ENCODE data around the gene ADH6.
A peak's percentile ranks its signal among the peaks of the same experiment; 100 is the strongest.

Gene ADH6

GRCh38 chr4:99166544-99166943, 52.5 kb downstream of the ADH6 start:
- no peak for DNase-seq (ENCODE audit: low read depth)
- H3K4me3 ChIP-seq (ENCODE audit: low read length), result no peak overlapping the region
- TF ChIP-seq, protein P1, sequence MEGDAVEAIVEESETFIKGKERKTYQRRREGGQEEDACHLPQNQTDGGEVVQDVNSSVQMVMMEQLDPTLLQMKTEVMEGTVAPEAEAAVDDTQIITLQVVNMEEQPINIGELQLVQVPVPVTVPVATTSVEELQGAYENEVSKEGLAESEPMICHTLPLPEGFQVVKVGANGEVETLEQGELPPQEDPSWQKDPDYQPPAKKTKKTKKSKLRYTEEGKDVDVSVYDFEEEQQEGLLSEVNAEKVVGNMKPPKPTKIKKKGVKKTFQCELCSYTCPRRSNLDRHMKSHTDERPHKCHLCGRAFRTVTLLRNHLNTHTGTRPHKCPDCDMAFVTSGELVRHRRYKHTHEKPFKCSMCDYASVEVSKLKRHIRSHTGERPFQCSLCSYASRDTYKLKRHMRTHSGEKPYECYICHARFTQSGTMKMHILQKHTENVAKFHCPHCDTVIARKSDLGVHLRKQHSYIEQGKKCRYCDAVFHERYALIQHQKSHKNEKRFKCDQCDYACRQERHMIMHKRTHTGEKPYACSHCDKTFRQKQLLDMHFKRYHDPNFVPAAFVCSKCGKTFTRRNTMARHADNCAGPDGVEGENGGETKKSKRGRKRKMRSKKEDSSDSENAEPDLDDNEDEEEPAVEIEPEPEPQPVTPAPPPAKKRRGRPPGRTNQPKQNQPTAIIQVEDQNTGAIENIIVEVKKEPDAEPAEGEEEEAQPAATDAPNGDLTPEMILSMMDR (IDR thresholded peaks at IDR 0.05; ENCODE audit: insufficient read depth, low read depth, low read length, missing control alignments), result no peak

DNA sequence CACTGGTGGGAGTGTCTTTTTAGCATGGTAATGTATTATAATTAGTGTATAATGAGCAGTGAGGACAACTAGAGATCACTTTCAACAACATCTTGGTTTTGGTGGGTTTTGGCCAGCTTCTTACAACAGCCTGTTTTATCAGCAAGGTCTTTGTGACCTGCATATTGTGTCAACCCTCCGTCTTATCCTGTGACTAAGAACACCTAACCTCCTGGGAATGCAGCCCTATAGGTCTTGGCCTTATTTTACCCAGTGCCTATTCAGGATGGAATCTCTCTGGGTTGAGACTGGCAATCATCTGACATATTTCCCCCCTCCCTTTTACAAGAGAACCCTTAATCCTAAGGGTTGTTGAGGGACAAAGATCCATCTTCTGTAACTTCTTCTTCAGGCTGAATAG, 53.1 kb downstream of the ADH6 start:
- no peak overlapping the region for H3K4me3 ChIP-seq (ENCODE audit: low read length)
- TF ChIP-seq, protein P1 (IDR thresholded peaks at IDR 0.05; ENCODE audit: insufficient read depth, low read depth, low read length, missing control alignments), result no peak
- peak; percentile 66 for DNase-seq (ENCODE audit: low read depth)

- TF ChIP-seq, protein P1 (IDR thresholded peaks at IDR 0.05; ENCODE audit: insufficient read depth, low read depth, low read length, missing control alignments), result no peak
- DNase-seq (ENCODE audit: low read depth), result no peak
- no peak overlapping the region for H3K4me3 ChIP-seq (ENCODE audit: low read length)
Measured at GRCh38 chr4:99161373-99162099, 57.5 kb downstream of the ADH6 start.

GRCh38 chr4:99159699-99160098, 59.3 kb downstream of the ADH6 start:
- TF ChIP-seq, protein P1 (IDR thresholded peaks at IDR 0.05; ENCODE audit: insufficient read depth, low read depth, low read length, missing control alignments), result no peak
- H3K4me3 ChIP-seq (ENCODE audit: low read length), result no peak overlapping the region
- DNase-seq (ENCODE audit: low read depth), result peak; percentile 4

DNA sequence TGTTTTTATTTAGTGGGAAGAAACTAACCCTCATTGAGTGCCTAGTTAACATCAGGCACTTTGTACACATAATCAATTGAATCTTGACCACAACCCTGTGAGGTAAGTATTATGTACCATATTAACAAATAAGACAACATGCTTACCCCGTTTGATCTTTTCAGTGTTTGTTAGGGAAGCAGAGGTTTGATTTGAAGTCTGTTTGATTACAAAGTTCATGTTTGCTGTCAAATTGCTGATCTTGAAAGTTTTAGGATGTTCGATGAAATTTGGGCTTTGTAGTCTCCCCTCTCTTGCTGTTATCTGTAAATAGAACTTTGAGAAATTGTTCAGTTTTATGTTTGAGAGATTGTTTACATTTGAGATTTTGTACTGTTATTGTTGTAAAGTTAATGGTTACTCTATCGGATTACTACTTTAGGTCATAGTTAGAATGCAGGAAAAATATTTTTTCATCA, 61.5 kb downstream of the ADH6 start:
- DNase-seq (ENCODE audit: low read depth), result no peak
- TF ChIP-seq, protein P1 (IDR thresholded peaks at IDR 0.05; ENCODE audit: insufficient read depth, low read depth, low read length, missing control alignments), result no peak

DNA sequence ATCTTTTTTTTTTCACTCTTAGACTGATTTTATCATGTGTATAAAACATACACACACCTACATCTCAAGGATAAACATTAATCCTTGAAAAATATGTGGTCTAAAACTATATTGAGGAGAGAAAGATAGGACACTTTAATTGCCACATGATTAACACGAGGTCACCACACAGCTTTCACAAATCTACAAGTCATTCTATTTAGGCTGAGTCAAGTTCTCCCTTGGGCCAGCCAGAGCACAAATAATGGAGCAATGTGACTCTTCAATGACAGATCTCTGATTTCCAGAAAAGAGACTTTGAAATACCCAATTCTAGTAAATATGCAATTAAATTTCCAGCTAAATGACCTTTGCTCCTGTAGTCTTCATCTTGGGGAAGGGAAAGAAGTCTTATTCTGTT, 62.1 kb downstream of the ADH6 start:
- TF ChIP-seq, protein P1 (IDR thresholded peaks at IDR 0.05; ENCODE audit: insufficient read depth, low read depth, low read length, missing control alignments), result no peak
- no peak overlapping the region for H3K4me3 ChIP-seq (ENCODE audit: low read length)
- DNase-seq (ENCODE audit: low read depth), result peak; percentile 19

More for the DNA sequence above, 61.5 kb downstream of the ADH6 start:
- H3K4me3 ChIP-seq (ENCODE audit: low read length), result no peak overlapping the region

Data from epithelial cell of esophagus (primary cell).